Duodenal mucosa (tissue), 2 donors: ENCODE measurements around the gene C2CD4C.
"Not testable (repeated sequence)": the region's sequence is repeated elsewhere in the genome, so short reads cannot be mapped to it uniquely, and the experiment has no call there.

Experiments used
- H3K27ac ChIP-seq: one replicate; pipeline ENCODE4 v1.7.0; 2013; ENCODE audit warnings: low read depth, low read length
- H3K27me3 ChIP-seq, 2 donors: one replicate each; pipeline ENCODE4 v1.7.0; 2013; ENCODE audit warnings: low read length in 2 of 2, control low read depth in 1 of 2; ENCODE audit not compliant: insufficient read depth in 2 of 2, control insufficient read depth in 1 of 2
- H3K36me3 ChIP-seq, 2 donors: one replicate each; pipeline ENCODE4 v1.7.0; 2013; ENCODE audit warnings: low read length in 2 of 2, control low read depth in 1 of 2; ENCODE audit not compliant: insufficient read depth in 2 of 2, control insufficient read depth in 1 of 2
- H3K4me1 ChIP-seq, 2 donors: one replicate each; pipeline ENCODE4 v1.7.0; 2013; ENCODE audit warnings: low read length in 2 of 2, control low read depth in 1 of 2; ENCODE audit not compliant: insufficient read depth in 2 of 2, control insufficient read depth in 1 of 2
- H3K4me3 ChIP-seq, 2 donors: one replicate each; pipeline ENCODE4 v1.7.0; 2013; ENCODE audit warnings: low read length in 2 of 2, low read depth in 1 of 2
- H3K9ac ChIP-seq, 2 donors: one replicate each; pipeline ENCODE4 v1.7.0; 2013; ENCODE audit warnings: low read length in 2 of 2, low read depth in 1 of 2
- H3K9me3 ChIP-seq, 2 donors: one replicate each; pipeline ENCODE4 v1.7.0; 2013; ENCODE audit warnings: low read length in 2 of 2, control low read depth in 1 of 2; ENCODE audit not compliant: control insufficient read depth in 1 of 2

Gene C2CD4C

DNA sequence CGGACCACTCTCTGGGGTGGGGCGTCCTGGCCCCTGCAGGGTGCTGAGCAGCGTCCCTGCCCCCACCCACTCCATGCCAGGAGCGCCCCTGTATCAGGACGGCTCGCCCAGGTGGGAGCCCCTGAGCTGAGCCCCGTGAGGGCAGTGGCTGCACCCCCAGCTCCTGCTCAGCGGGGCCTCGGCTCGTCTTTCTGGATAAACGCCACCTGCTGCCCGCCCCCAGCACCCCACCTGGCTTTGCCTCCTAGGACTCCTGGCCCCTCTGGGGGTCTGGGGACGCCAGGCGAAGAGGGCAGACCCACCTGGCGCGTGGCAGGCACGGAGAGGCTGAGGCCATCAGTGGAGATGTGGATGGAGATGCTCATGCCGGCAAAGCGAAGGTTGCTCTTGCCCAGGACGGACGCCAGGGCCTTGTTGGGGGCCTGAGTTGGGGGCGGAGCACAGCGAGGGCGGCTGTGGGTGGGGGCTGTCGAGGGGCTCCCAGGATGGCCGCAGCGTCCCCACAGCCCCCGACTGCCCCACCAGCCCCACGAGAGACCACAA is 29.5 kb upstream of the C2CD4C start:
- Histone ChIP-seq H3K4me1 (no peaks in the 10 kb centered on the region), H3K4me3 (no peak overlapping the region), H3K9ac (no peak overlapping the region), H3K27me3 (no peaks in the 10 kb centered on the region), H3K36me3 (no peaks in the 10 kb centered on the region), H3K27ac (no peak overlapping the region), H3K9me3 (no peaks in the 10 kb centered on the region)

DNA sequence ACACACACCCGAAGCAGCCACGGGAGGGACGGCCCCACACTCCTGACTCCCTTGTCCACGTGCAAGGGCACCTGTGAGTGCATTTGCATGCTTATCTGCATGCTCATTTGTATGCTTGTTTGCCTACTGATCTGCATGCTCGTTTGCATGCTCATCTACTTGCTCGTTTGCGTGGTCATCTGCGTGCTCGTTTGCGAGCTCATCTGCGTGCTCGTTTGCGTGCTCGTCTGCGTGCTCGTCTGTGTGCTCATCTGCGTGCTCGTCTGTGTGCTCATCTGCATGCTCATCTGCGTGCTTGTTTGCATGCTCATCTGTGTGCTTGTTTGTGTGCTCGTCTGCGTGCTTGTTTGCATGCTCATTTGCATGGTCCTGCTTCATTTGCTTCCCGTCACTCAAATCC is 28.1 kb upstream of the C2CD4C start:
- no peaks in the 10 kb centered on the region for H3K27me3 ChIP-seq
- no peak overlapping the region for H3K9ac ChIP-seq
- H3K4me1 ChIP-seq, result no peaks in the 10 kb centered on the region
- H3K4me3 ChIP-seq, result no peak overlapping the region
- H3K27ac ChIP-seq, result no peak overlapping the region
- H3K36me3 ChIP-seq, result no peaks in the 10 kb centered on the region
- H3K9me3 ChIP-seq, result no peaks in the 10 kb centered on the region

DNA sequence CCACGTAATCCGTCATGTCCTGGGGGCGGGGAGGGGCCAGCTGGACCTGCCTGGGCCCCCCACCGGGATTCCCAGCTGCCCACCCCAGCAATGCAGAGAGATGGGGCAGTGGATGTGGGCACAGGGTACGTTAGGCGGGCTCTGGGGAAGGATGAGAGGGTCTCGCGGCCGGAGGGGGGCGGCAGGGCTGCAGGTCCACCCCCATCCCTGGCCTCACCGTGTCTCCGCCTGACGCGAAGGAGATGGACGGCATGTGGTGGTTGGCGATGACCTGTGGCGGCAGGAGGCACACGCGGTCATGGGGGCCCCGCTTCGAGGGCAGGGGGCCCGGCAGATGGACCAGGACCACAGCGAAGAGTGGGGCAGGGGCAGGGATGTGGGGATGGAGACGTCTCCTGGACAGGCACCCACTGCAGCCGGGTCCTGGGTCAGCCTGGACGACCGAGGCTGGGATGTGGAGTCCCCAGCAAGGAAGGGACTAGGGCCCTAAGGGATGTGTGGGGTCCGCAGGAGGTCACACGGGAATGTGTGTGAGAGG is 27.5 kb upstream of the C2CD4C start:
- Histone ChIP-seq H3K36me3 (no peaks in the 10 kb centered on the region), H3K27me3 (no peaks in the 10 kb centered on the region), H3K4me1 (no peaks in the 10 kb centered on the region), H3K9me3 (no peaks in the 10 kb centered on the region), H3K4me3 (no peak overlapping the region), H3K9ac (no peak overlapping the region), H3K27ac (no peak overlapping the region)

DNA sequence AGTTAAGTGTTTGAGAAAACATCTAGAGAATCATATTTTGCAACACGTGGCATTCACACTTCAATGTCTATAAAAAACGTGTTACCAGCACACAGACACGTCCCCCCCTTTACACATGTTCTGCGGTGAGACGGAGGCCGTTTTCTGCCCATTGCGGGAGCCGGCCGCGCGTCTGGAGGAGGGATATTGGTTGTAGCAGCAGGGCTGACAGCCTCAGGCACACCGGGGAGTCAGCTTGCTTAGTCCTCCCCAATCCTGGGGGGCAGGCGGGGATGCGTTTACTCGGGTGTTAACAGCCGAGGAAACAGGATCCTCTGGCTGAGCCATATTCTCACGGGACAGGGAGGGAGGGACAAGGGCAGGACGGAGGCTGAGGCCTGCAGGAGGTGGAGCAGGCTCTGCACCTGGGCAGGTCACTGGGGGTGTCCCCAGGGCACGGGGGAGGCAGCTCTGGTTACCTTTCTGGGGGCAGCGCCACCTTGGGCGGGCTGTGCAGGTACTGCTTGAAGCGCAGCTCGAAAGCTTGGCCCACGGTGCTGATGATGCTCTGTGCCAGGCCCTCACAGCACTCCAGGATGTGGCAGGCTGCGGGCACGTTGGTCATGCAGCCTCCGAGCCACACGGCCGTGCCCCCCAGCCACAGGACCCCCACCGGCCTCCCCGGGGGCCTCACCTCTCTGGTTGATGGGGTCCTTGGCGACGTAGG is 26.9 kb upstream of the C2CD4C start:
- Histone ChIP-seq H3K9me3 (no peaks in the 10 kb centered on the region), H3K4me3 (no peak overlapping the region), H3K9ac (no peak overlapping the region), H3K27me3 (no peaks in the 10 kb centered on the region), H3K36me3 (no peaks in the 10 kb centered on the region), H3K4me1 (no peaks in the 10 kb centered on the region), H3K27ac (no peak overlapping the region)

DNA sequence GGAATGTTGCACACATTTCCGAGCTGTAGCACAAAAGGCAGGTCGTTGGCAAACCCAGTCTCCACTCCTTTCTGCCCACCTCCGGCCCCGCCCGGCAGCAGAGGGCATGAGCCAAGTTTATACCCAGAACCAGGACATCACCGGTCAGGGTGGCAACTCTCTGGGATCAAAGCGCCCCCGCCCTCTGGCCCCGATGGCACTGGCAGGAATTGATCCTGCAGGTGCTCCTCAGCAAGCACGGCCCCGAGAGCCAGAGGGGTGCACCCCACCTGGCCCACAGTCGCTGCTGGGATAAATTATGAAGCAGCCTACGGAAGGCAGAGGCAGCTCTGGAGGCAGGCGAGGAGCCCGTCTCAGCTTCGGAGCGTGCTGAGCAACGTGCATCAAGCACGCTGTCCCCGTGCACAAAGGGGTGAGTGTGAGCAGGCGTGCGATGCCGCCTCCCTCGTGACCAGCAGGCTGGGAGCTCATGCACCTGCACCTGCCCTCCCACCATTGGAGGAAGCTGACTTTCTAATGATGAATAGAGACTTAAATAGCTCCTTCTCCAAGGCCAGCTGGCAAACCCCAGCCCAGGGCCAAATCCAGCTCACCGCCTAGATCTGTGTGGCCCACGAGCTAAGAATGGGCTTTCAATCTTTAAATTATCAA is 26.2 kb upstream of the C2CD4C start:
- Histone ChIP-seq H3K27ac (no peak overlapping the region), H3K4me1 (no peaks in the 10 kb centered on the region), H3K36me3 (no peaks in the 10 kb centered on the region), H3K4me3 (no peak overlapping the region), H3K9me3 (no peaks in the 10 kb centered on the region), H3K27me3 (no peaks in the 10 kb centered on the region), H3K9ac (no peak overlapping the region)

DNA sequence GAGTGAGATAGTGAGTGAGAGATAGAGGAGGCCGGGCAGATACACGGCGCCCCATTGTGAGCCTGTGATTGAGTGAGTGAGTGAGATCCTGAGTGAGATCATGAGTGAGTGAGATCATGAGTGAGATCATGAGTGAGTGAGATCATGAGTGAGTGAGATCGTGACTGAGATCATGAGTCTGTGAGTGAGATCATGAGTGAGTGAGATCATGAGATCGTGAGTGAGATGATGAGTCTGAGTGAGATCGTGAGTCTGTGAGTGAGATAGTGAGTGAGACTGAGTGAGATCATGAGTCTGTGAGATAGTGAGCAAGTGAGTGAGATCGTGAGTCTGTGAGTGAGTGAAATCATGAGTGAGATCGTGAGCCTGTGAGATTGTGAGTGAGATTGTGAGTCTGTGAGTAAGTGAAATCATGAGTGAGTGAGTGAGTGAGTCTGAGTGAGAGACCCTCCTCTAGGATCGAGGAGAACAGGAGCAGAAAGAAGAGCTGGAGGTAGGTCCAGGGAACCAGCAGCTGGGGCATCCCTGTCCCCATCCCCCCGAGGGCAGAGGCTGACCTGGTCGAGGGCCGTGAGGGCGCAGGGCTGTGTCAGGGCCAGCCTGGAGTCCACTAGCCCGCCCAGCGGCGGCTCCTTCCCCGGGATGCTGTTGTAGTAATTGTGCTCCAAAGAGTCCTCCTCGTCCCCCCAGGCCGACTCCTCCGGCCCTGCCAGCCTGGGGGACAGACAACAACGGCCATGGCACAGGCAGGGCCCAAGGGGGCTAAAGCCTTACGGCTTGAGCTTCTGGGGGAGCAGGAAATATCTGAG is 25.4 kb upstream of the C2CD4C start:
- Histone ChIP-seq H3K4me1 (no peaks in the 10 kb centered on the region), H3K4me3 (no peak overlapping the region), H3K27ac (no peak overlapping the region), H3K36me3 (no peaks in the 10 kb centered on the region), H3K9me3 (no peaks in the 10 kb centered on the region), H3K9ac (no peak overlapping the region), H3K27me3 (no peaks in the 10 kb centered on the region)

DNA sequence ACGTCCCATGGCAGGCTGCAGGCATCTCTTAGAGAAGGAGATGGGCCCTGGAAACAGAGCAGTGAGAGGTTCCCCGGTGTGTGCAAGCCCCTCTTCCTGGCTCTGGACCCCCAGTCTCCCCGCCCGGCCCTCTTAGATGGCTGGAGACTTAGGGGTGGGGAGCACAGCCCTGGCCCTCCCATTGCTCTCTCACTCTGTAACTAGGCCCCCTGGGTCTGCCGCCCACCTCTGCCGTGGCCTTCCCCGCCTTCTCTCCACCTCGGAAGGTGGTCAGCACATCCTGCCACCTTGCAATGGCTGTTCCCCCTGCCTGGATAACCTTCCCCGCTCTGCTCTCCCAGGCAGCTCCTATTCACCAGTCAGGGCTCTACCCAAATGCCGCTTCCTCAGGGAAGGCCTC is 21.8 kb upstream of the C2CD4C start:
- H3K4me1 ChIP-seq, result no peaks in the 10 kb centered on the region
- H3K36me3 ChIP-seq, result no peaks in the 10 kb centered on the region
- no peak overlapping the region for H3K9ac ChIP-seq

DNA sequence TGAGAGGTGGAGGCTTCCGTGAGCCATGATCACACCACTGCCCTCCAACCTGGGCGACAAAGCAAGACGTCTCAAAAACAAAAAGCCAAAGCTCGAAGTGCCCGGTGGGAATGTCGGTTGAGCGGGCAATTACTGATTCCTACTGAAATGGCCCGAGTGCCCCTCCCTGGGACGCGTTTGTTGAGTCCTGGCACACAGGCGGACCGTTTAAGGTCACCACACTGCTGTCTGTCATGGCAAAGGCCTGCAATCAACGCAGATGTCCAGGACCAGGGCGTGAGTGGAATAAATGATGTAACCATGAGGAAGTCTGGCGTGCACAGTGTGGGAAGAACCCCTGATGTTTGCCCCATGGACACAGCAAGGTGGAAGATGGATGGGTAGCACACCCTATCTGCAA is 19.2 kb upstream of the C2CD4C start:
- Histone ChIP-seq H3K27me3 (no peaks in the 10 kb centered on the region), H3K4me1 (no peaks in the 10 kb centered on the region), H3K9ac (no peak overlapping the region), H3K9me3 (no peaks in the 10 kb centered on the region), H3K36me3 (no peaks in the 10 kb centered on the region), H3K4me3 (no peak overlapping the region), H3K27ac (no peak overlapping the region)

More for the DNA sequence above, 21.8 kb upstream of the C2CD4C start:
- H3K9me3 ChIP-seq, result no peaks in the 10 kb centered on the region
- H3K4me3 ChIP-seq, result no peak overlapping the region
- no peak overlapping the region for H3K27ac ChIP-seq
- H3K27me3 ChIP-seq, result no peaks in the 10 kb centered on the region

DNA sequence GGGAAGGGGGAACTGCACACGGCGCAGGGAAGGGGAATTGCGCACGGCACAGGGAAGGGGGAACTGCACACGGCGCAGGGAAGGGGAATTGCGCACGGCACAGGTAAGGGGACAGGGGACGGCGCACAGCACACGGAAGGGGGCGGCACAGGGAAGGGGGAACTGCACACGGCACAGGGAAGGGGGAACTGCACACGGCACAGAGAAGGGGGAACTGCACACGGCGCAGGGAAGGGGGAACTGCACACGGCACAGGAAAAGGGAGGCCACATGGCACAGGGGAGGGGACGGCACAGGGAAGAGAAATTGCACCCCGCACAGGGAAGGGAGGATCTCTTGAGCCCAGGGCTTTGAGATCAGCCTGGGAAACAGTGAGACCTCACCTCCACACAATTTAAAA is 18.7 kb upstream of the C2CD4C start:
- not testable (repeated sequence) for H3K9me3 ChIP-seq, H3K27me3 ChIP-seq, H3K4me1 ChIP-seq, H3K9ac ChIP-seq, H3K4me3 ChIP-seq, H3K36me3 ChIP-seq, H3K27ac ChIP-seq
